ENCODE results near the gene ASIC4. TPM values are rescaled to one million over a fixed set of nuclear protein-coding genes. Genes with fewer than 3 reads are reported as not detected.
A peak's percentile ranks its signal among the peaks of the same experiment; 100 is the strongest.

The ASIC4 gene
- total and polyA plus RNA-seq, 2 of the 13 experiments (the other 11 are each of a cell fraction or from before 2014, with no cell fraction given) = 0.03 TPM; not detected in 1

DNA sequence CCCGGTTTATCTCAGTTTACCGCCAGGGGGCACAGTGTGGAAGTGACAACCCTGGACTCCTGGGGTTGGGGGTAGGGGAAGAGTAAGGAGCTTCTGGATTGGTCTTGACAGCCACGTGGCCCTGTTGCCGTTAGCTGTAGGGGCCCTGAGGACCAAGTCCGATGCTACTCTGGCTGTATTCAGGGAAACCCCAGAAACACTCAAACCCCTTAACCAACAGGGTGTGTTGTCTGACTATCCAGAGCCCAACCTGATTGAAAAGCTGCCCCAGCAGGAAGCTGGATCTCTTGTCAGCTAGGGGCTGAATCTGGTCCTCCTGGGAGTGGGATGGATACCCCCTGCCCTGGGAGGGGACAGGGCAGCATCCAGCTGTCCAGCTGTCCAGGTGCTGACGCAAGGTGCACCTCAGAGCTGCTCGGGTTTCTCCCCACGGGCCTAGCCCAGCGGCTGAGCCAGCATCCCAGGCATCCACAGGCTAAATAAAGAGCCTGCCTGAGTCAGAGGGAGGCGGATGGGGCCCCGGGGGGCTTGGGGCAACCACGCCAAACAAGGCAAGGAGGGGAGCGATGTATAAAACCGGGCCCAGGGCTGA lies 18.7 kb upstream of the ASIC4 start (continued):
- TF ChIP-seq POGZ (CRISPR knock-in tag; IDR thresholded peaks at IDR 0.05) = no peak
- peak; percentile 66; the same call in 1 of the 2 replicates for TF ChIP-seq ZNF772 (CRISPR knock-in tag; IDR thresholded peaks at IDR 0.05)
- TF ChIP-seq, protein P1, sequence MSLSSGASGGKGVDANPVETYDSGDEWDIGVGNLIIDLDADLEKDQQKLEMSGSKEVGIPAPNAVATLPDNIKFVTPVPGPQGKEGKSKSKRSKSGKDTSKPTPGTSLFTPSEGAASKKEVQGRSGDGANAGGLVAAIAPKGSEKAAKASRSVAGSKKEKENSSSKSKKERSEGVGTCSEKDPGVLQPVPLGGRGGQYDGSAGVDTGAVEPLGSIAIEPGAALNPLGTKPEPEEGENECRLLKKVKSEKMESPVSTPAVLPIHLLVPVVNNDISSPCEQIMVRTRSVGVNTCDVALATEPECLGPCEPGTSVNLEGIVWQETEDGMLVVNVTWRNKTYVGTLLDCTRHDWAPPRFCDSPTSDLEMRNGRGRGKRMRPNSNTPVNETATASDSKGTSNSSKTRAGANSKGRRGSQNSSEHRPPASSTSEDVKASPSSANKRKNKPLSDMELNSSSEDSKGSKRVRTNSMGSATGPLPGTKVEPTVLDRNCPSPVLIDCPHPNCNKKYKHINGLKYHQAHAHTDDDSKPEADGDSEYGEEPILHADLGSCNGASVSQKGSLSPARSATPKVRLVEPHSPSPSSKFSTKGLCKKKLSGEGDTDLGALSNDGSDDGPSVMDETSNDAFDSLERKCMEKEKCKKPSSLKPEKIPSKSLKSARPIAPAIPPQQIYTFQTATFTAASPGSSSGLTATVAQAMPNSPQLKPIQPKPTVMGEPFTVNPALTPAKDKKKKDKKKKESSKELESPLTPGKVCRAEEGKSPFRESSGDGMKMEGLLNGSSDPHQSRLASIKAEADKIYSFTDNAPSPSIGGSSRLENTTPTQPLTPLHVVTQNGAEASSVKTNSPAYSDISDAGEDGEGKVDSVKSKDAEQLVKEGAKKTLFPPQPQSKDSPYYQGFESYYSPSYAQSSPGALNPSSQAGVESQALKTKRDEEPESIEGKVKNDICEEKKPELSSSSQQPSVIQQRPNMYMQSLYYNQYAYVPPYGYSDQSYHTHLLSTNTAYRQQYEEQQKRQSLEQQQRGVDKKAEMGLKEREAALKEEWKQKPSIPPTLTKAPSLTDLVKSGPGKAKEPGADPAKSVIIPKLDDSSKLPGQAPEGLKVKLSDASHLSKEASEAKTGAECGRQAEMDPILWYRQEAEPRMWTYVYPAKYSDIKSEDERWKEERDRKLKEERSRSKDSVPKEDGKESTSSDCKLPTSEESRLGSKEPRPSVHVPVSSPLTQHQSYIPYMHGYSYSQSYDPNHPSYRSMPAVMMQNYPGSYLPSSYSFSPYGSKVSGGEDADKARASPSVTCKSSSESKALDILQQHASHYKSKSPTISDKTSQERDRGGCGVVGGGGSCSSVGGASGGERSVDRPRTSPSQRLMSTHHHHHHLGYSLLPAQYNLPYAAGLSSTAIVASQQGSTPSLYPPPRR (CRISPR knock-in tag; IDR thresholded peaks at IDR 0.05; ENCODE audit: borderline replicate concordance) = 0 out of 2 replicates have a peak, but pooled peaks have one; percentile 42
- no peak for TF ChIP-seq ZNF496 (CRISPR knock-in tag; IDR thresholded peaks at IDR 0.05; ENCODE audit: insufficient replicate concordance)
- no peak for TF ChIP-seq TBP (CRISPR knock-in tag; IDR thresholded peaks at IDR 0.05)
- TF ChIP-seq TGIF2 (CRISPR knock-in tag; IDR thresholded peaks at IDR 0.05) = peak; percentile 75; the same call in 1 of the 2 replicates
- TF ChIP-seq ZNF260 (CRISPR knock-in tag; IDR thresholded peaks at IDR 0.05; ENCODE audit: borderline replicate concordance, low read depth) = no peak
- no peak for TF ChIP-seq NR3C1 (CRISPR knock-in tag; IDR thresholded peaks at IDR 0.05)
- no peak for TF ChIP-seq ELF4 (CRISPR knock-in tag; IDR thresholded peaks at IDR 0.05; ENCODE audit: borderline replicate concordance)
- no peak for TF ChIP-seq ATAD3A (CRISPR knock-in tag; IDR thresholded peaks at IDR 0.05)
- TF ChIP-seq, protein P2, sequence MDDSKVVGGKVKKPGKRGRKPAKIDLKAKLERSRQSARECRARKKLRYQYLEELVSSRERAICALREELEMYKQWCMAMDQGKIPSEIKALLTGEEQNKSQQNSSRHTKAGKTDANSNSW (CRISPR knock-in tag; IDR thresholded peaks at IDR 0.05; ENCODE audit: borderline replicate concordance) = no peak
- TF ChIP-seq, protein P3, sequence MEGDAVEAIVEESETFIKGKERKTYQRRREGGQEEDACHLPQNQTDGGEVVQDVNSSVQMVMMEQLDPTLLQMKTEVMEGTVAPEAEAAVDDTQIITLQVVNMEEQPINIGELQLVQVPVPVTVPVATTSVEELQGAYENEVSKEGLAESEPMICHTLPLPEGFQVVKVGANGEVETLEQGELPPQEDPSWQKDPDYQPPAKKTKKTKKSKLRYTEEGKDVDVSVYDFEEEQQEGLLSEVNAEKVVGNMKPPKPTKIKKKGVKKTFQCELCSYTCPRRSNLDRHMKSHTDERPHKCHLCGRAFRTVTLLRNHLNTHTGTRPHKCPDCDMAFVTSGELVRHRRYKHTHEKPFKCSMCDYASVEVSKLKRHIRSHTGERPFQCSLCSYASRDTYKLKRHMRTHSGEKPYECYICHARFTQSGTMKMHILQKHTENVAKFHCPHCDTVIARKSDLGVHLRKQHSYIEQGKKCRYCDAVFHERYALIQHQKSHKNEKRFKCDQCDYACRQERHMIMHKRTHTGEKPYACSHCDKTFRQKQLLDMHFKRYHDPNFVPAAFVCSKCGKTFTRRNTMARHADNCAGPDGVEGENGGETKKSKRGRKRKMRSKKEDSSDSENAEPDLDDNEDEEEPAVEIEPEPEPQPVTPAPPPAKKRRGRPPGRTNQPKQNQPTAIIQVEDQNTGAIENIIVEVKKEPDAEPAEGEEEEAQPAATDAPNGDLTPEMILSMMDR (CRISPR knock-in tag; IDR thresholded peaks at IDR 0.05) = peak; percentile 86
- TF ChIP-seq ZNF235 (CRISPR knock-in tag; IDR thresholded peaks at IDR 0.05; ENCODE audit: borderline replicate concordance) = no peak
- no peak for TF ChIP-seq FOXM1 (CRISPR knock-in tag; IDR thresholded peaks at IDR 0.05)
- TF ChIP-seq HES4 (CRISPR knock-in tag; IDR thresholded peaks at IDR 0.05; ENCODE audit: borderline replicate concordance) = 0 out of 2 replicates have a peak, but pooled peaks have one; percentile 58
- TF ChIP-seq, protein P4, sequence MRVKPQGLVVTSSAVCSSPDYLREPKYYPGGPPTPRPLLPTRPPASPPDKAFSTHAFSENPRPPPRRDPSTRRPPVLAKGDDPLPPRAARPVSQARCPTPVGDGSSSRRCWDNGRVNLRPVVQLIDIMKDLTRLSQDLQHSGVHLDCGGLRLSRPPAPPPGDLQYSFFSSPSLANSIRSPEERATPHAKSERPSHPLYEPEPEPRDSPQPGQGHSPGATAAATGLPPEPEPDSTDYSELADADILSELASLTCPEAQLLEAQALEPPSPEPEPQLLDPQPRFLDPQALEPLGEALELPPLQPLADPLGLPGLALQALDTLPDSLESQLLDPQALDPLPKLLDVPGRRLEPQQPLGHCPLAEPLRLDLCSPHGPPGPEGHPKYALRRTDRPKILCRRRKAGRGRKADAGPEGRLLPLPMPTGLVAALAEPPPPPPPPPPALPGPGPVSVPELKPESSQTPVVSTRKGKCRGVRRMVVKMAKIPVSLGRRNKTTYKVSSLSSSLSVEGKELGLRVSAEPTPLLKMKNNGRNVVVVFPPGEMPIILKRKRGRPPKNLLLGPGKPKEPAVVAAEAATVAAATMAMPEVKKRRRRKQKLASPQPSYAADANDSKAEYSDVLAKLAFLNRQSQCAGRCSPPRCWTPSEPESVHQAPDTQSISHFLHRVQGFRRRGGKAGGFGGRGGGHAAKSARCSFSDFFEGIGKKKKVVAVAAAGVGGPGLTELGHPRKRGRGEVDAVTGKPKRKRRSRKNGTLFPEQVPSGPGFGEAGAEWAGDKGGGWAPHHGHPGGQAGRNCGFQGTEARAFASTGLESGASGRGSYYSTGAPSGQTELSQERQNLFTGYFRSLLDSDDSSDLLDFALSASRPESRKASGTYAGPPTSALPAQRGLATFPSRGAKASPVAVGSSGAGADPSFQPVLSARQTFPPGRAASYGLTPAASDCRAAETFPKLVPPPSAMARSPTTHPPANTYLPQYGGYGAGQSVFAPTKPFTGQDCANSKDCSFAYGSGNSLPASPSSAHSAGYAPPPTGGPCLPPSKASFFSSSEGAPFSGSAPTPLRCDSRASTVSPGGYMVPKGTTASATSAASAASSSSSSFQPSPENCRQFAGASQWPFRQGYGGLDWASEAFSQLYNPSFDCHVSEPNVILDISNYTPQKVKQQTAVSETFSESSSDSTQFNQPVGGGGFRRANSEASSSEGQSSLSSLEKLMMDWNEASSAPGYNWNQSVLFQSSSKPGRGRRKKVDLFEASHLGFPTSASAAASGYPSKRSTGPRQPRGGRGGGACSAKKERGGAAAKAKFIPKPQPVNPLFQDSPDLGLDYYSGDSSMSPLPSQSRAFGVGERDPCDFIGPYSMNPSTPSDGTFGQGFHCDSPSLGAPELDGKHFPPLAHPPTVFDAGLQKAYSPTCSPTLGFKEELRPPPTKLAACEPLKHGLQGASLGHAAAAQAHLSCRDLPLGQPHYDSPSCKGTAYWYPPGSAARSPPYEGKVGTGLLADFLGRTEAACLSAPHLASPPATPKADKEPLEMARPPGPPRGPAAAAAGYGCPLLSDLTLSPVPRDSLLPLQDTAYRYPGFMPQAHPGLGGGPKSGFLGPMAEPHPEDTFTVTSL (CRISPR knock-in tag; IDR thresholded peaks at IDR 0.05; ENCODE audit: borderline replicate concordance) = no peak
- TF ChIP-seq TCF7 (IDR thresholded peaks at IDR 0.05; ENCODE audit: low read depth) = no peak

All from HepG2 (cell line).